Thymus (tissue), 11 donors: ENCODE measurements around the gene PLD3. TPM values are rescaled to one million over a fixed set of nuclear protein-coding genes. Genes with fewer than 3 reads are reported as not detected.

Experiments used
- DNase-seq, 9 donors: peaks; one replicate each; pipeline ENCODE4 v3.0.0-alpha.2; 2013; ENCODE audit warnings: low spot score in 9 of 9, low read depth in 6 of 9, missing footprints in 1 of 9
- H3K27ac ChIP-seq, 2 donors: one replicate each; pipeline ENCODE4 v1.5.1; 2013; ENCODE audit warnings: control low read depth in 1 of 2, low read depth in 1 of 2, low read length in 1 of 2, mild to moderate bottlenecking in 1 of 2, moderate library complexity in 1 of 2
- H3K27me3 ChIP-seq, 2 donors: one replicate each; pipeline ENCODE4 v1.5.1; 2013; ENCODE audit warnings: low read length in 1 of 2; ENCODE audit not compliant: control insufficient read depth in 2 of 2, insufficient read depth in 1 of 2
- H3K36me3 ChIP-seq, 2 donors: one replicate each; pipeline ENCODE4 v1.5.1; 2013; ENCODE audit warnings: low read length in 1 of 2, mild to moderate bottlenecking in 1 of 2, moderate library complexity in 1 of 2; ENCODE audit not compliant: control insufficient read depth in 2 of 2, insufficient read depth in 2 of 2
- H3K4me1 ChIP-seq, 2 donors: one replicate each; pipeline ENCODE4 v1.5.1; 2013; ENCODE audit warnings: low read length in 2 of 2; ENCODE audit not compliant: control insufficient read depth in 2 of 2, insufficient read depth in 2 of 2
- H3K4me3 ChIP-seq, 2 donors: one replicate each; pipeline ENCODE4 v1.5.1; 2013; ENCODE audit warnings: low read length in 2 of 2, control low read depth in 1 of 2, mild to moderate bottlenecking in 1 of 2
- H3K9me3 ChIP-seq, 2 donors: one replicate each; pipeline ENCODE4 v1.5.1; 2013; ENCODE audit warnings: low read length in 1 of 2, mild to moderate bottlenecking in 1 of 2; ENCODE audit not compliant: control insufficient read depth in 2 of 2, insufficient read depth in 1 of 2
- WGBS: extraction: QIAGEN DNeasy Blood & Tissue Kit; methylation state at CpG from one replicate; pipeline ENCODE4 v1.1.7; 2013; 5-methylcytosine and 5-hydroxymethylcytosine counted together
- polyA plus RNA-seq: library from polyadenylated mRNA; stranded (reverse); fragments of 200-250 nt; gene quantifications from one replicate; pipeline ENCODE4 v1.2.3, GENCODE V29; 2013
- total RNA-seq: library from RNA; stranded (reverse); fragments of 120-200 nt; gene quantifications from one replicate; pipeline ENCODE4 v1.2.4, GENCODE V29; 2013
- donor health status: healthy.

Gene PLD3
- total and polyA plus RNA-seq, 2 donors: 70.3 to 108 TPM

DNA sequence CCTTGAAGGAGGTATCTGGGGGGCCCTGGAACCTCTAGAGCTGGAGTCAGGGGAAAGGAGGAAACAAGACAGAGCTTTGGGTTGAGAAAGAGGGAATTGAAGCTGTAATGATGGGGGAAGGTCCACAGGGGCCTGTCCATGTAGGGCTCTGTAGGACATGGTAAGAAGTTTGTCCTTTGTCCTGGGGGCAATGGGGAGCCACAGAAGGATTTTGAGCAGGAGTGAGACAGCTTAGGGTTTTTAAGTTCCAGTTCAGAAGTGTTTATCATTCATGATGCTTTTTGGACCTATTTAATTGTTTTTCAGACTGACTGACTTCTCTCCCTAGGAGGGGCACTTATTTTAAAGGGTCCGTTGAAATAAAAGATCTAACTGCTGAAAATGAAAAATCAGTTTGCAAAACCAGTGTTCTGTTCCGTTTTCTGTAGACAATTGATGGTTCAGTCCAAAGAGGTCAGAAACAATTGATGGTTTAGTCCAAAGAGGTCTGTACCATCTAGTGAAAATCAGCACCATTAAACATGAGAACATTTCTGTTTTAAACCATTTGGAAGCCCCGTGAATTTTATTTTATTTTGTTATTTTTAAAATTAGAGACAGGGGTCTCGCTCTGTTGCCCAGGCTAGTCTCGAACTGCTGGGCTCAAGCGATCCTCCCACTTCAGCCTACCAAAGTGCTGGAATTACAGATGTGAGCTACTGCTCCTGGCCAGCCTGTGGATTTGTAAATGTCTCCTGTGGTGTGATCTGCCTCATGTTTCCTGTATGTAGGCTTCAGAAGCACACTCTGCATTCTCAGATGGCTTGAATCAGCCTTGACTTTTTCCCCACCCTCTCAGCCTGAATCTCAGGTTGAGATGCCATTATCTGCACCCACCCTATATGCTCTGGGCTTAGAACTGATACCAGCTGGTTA is 8.4 kb downstream of the PLD3 start:
- no peak overlapping the region for H3K27ac ChIP-seq

DNA sequence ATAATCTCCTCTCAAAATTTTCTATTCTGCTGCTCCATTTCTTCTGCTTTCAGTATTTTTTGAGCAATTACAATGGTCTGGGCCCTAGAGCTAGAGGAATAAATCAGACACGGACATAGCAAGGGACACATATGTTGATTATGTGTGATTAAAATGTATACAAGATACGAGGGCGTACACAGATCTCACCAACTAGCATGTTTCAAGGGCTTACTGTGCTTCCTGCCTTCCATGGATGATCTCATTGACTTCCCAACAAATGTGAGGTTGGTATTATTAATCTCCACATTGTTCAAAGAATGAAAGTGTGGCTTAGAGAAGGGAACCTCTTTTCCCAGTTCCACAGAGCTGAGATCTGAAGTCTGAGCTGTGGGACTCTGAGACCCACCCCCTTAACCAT is 9.1 kb downstream of the PLD3 start:
- no peaks in the 10 kb centered on the region for H3K4me1 ChIP-seq
- H3K4me3 ChIP-seq: no peak overlapping the region
- no peaks in the 10 kb centered on the region for H3K9me3 ChIP-seq
- H3K27ac ChIP-seq: no peak overlapping the region
- WGBS: 98% methylated on average over 3 of the region's 3 CpGs
- no peak for DNase-seq
- H3K27me3 ChIP-seq: no peaks in the 10 kb centered on the region
- H3K36me3 ChIP-seq: peaks cover 0 to 3% of the 10 kb centered on the region in 2 donors

More for the DNA sequence above, 8.4 kb downstream of the PLD3 start:
- Histone ChIP-seq H3K4me3 (no peak overlapping the region), H3K27me3 (no peaks in the 10 kb centered on the region), H3K9me3 (no peaks in the 10 kb centered on the region), H3K4me1 (no peaks in the 10 kb centered on the region), H3K36me3 (peaks cover 0 to under 1% of the 10 kb centered on the region in 2 donors)
- 97% methylated on average over 6 of the region's 6 CpGs for WGBS
- DNase-seq: no peak

DNA sequence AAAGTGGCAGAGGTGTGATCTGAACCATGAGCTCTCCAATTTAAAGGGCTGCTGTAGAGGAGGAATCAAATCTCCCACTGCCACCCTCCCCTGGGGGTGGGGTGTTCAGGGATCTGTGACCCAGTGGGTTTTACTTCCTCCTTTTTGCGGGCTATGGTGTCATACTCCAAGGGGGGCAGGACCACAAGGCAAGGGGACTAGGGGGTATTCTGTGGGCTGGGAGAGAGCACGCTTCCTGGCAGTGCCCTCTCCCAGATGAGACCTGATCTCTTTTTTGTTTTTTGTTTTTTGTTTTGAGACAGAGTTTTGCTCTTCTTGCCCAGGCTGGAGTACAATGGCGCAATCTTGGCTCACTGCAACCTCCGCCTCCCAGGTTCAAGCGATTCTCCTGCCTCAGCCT is 10.3 kb downstream of the PLD3 start:
- Histone ChIP-seq H3K9me3 (no peaks in the 10 kb centered on the region), H3K4me3 (no peak overlapping the region), H3K4me1 (no peaks in the 10 kb centered on the region), H3K36me3 (peaks cover 0 to 3% of the 10 kb centered on the region in 2 donors), H3K27ac (no peak overlapping the region), H3K27me3 (no peaks in the 10 kb centered on the region)
- WGBS: 64% methylated on average over 5 of the region's 5 CpGs
- DNase-seq: peak in 1 of 9 donors; percentile 22

DNA sequence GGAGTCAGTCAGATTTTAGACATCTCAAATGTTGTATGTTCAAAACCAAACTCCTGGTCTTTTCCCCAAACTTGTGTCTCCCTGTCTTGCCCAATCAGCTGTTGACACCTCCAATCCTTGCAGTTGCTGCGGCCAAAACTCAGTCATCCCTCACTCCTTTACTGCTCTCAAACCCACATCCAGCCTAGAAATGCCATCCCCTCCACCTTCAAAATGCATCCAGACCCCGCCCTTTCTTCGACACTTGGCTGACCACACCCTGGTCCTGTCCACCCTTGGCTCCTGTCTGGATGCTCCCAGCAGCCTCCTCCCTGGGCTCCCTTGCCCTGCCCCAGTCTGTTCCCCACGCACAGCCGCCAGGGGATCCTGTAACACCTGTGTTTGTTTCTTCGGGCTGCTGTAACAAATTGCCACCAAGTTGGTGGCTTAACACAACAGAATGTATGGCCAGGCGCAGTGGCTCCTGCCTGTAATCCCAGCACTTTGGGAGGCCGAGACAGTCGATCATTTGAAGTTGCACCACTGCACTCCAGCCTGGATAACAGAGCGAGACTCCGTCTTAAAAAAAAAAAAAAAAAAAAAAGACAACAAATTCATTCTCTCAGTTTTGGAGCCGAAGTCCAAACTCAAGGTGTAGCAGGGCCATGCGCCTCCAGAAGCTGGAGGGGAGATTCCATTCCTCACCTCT is 11.7 kb downstream of the PLD3 start:
- no peaks in the 10 kb centered on the region for H3K27me3 ChIP-seq
- no peak for DNase-seq
- no peak overlapping the region for H3K27ac ChIP-seq

DNA sequence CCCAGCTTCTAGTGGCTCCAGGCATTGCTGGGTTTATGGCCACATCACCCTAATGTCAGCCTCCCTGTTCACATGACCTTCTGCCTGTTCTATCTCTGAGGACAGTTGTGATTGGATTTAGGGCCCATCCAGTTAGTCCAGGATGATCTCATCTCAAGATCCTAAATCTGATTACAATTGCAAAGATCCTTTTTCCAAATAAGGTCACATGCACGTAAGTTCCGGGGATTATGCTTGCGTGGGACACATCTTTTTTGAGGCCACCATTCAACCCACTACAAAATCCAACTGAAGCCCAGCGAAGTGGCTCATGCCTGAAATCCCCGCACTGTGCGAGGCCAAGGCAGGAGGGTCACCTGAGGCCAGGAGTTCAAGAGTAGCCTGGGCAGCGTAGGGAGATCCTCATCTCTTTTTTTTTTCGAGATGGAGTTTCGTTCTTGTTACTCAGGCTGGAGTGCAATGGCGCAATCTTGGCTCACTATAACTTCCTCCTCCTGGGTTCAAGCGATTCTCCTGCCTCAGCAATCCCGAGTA is 12.3 kb downstream of the PLD3 start:
- WGBS: 96% methylated on average over 12 of the region's 12 CpGs
- Histone ChIP-seq H3K36me3 (peaks cover 0 to 3% of the 10 kb centered on the region in 2 donors), H3K27me3 (no peaks in the 10 kb centered on the region), H3K27ac (no peak overlapping the region), H3K9me3 (no peaks in the 10 kb centered on the region), H3K4me3 (no peak overlapping the region), H3K4me1 (peaks cover 0 to 8% of the 10 kb centered on the region in 2 donors)
- DNase-seq: no peak

More for the DNA sequence above, 11.7 kb downstream of the PLD3 start:
- Histone ChIP-seq H3K9me3 (no peaks in the 10 kb centered on the region), H3K4me3 (no peak overlapping the region), H3K4me1 (peaks cover 0 to 4% of the 10 kb centered on the region in 2 donors), H3K36me3 (peaks cover 0 to 3% of the 10 kb centered on the region in 2 donors)
- WGBS: 99% methylated on average over 13 of the region's 13 CpGs

DNA sequence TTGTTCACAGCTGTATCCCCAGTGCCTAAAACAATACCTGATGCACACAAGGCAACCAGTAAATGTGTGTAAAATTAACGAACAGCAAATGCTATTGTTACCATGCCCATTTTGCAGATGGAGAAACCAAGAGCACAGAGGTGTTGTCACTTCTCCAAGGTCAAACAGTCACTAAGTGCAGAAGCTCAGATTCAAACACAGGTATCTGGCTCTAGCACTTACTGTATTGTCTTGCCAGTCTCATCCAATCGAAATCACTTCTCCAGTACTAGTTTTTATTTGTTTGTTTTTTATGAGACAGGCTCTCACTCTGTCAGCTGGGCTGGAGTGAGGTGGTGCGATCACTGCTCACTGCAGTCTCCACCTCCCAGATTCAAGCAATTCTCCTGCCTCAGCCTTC is 13.7 kb downstream of the PLD3 start:
- Histone ChIP-seq H3K9me3 (no peaks in the 10 kb centered on the region), H3K36me3 (peaks cover 0 to 9% of the 10 kb centered on the region in 2 donors), H3K27ac (no peak overlapping the region), H3K4me3 (no peak overlapping the region), H3K27me3 (no peaks in the 10 kb centered on the region), H3K4me1 (peaks cover 0 to 14% of the 10 kb centered on the region in 2 donors)
- 99% methylated on average over 3 of the region's 3 CpGs for WGBS
- no peak for DNase-seq

DNA sequence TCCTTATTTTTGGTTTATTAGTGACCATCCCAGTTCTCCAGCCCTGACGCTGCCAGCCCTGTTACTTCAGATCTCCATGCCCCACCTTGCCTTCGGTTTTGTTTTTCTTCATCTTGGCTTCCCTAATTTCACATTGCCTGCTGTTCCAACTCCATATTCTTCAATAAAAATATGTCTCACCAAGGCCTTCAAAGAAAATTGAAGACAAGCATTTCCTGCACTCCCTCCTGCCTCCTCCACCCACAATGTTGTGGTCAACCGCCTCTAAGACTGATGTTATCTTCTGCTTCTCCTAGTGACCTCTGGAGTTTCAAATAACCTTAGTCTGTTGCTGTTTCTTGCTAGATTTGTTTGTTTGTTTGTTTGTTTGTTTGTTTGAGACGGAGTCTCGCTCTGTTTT is 14.6 kb downstream of the PLD3 start:
- peaks cover 0 to 14% of the 10 kb centered on the region in 2 donors for H3K4me1 ChIP-seq
- no peak overlapping the region for H3K27ac ChIP-seq
- peaks cover 0 to 15% of the 10 kb centered on the region in 2 donors for H3K36me3 ChIP-seq
- H3K4me3 ChIP-seq: no peak overlapping the region
- H3K27me3 ChIP-seq: no peaks in the 10 kb centered on the region
- WGBS: 51% methylated on average over 5 of the region's 5 CpGs
- DNase-seq: no peak
- H3K9me3 ChIP-seq: no peaks in the 10 kb centered on the region

DNA sequence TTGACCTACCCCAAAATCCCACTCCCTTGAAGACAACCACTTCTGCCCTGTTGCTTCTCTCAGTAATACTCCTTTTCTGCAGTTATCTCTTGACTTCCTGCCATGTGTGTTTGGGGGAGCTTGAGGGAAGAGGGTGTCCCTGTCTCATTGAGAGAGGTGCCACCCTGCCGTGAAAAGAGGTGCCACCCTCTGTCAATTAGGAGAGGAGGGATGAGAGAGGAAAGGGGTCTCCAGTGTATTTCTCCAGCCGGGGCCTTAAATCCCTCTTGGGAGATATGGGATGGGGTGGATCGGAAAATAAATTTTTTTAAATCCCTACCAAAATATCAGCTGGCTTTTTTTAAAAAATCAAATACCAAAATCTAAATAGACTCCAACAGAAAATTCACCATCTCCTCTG is 16.5 kb downstream of the PLD3 start:
- H3K27ac ChIP-seq: no peak overlapping the region
- no peaks in the 10 kb centered on the region for H3K27me3 ChIP-seq
- no peak overlapping the region for H3K4me3 ChIP-seq
- H3K4me1 ChIP-seq: peaks cover 0 to 14% of the 10 kb centered on the region in 2 donors
- peaks cover 4 to 15% of the 10 kb centered on the region in 2 donors for H3K36me3 ChIP-seq
- H3K9me3 ChIP-seq: no peaks in the 10 kb centered on the region
- DNase-seq: peak in 1 of 9 donors; percentile 11
- 64% methylated on average over 3 of the region's 3 CpGs for WGBS
